ENCODE measurements around the gene SKAP2. TPM values are rescaled to one million over a fixed set of nuclear protein-coding genes. Genes with fewer than 3 reads are reported as not detected.

SKAP2 gene
- total RNA-seq, 1 donor from 2014 or later = 4.8 TPM

DNA sequence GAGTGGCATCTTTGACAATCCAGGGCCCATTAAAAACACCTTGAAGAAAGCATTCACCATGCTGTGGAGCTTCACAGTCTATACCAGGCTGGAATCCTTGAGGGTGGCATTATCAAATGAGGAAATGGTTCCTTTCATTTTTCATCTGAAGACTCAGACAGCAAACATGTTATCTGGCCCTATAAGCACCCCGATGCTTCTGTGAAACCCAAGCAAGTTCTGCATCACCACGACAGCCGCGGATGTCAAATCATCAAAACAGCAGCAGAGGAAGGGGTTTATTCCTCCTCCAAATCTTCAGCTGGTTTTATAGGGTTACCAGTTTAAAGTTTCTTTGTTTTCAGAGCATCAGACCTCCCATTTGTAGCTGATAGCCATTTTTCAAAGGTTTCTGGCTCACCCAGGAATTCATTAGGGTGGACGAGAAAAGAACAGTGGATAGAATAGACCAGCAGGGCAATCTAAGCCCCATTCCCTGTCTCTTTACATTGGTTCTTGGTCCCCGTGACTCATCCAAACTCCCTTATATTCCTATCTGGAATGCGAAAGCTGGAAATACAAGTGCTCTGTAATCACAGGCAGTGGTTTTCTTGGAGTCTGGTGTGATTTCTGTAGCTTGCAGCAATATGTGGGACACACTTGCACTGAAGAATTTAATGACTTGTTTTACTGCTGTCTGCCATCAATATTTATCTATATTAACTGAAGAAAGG lies 217.9 kb downstream of the SKAP2 start:
- TF ChIP-seq, protein P1, sequence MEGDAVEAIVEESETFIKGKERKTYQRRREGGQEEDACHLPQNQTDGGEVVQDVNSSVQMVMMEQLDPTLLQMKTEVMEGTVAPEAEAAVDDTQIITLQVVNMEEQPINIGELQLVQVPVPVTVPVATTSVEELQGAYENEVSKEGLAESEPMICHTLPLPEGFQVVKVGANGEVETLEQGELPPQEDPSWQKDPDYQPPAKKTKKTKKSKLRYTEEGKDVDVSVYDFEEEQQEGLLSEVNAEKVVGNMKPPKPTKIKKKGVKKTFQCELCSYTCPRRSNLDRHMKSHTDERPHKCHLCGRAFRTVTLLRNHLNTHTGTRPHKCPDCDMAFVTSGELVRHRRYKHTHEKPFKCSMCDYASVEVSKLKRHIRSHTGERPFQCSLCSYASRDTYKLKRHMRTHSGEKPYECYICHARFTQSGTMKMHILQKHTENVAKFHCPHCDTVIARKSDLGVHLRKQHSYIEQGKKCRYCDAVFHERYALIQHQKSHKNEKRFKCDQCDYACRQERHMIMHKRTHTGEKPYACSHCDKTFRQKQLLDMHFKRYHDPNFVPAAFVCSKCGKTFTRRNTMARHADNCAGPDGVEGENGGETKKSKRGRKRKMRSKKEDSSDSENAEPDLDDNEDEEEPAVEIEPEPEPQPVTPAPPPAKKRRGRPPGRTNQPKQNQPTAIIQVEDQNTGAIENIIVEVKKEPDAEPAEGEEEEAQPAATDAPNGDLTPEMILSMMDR (IDR thresholded peaks at IDR 0.05) = no peak
- H3K4me3 Mint-ChIP-seq (ENCODE audit: unreplicated experiment) = no peak overlapping the region
- no peaks in the 10 kb centered on the region for H3K4me1 Mint-ChIP-seq (ENCODE audit: low read depth)
- no peak overlapping the region for H3K27ac Mint-ChIP-seq (ENCODE audit: unreplicated experiment)
- no peaks in the 10 kb centered on the region for H3K36me3 Mint-ChIP-seq (ENCODE audit: low read depth)
- DNase-seq (ENCODE audit: low spot score) = no peak
- H3K9me3 Mint-ChIP-seq (ENCODE audit: low read depth) = no peaks in the 10 kb centered on the region
- peaks cover 15% of the 10 kb centered on the region for H3K27me3 Mint-ChIP-seq (ENCODE audit: low read depth)

DNA sequence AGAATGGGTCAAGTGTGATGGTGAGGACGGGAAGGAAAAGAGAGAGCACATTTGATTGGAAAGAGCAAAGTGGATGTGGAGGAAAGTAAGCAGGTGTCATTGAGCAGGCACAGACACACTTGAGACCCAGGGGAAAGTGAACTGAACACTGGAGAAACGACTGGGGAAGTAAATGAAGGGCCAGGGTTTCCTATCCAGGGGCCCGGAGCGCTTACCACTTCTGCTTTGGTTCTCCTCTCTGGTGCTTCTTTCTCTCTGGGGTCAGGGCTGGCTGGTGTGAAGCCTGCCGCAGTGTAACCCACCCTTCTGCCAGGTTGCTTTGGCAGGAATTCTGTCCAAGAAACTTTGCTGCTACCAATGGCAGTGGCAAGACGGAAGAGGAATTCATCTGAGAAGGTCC lies 219.3 kb downstream of the SKAP2 start:
- no peaks in the 10 kb centered on the region for H3K36me3 Mint-ChIP-seq (ENCODE audit: low read depth)
- H3K27me3 Mint-ChIP-seq (ENCODE audit: low read depth) = peaks cover 17% of the 10 kb centered on the region
- no peaks in the 10 kb centered on the region for H3K9me3 Mint-ChIP-seq (ENCODE audit: low read depth)
- no peak overlapping the region for H3K4me3 Mint-ChIP-seq (ENCODE audit: unreplicated experiment)
- TF ChIP-seq, protein P1 (IDR thresholded peaks at IDR 0.05) = no peak
- H3K27ac Mint-ChIP-seq (ENCODE audit: unreplicated experiment) = no peak overlapping the region
- no peak for DNase-seq (ENCODE audit: low spot score)
- H3K4me1 Mint-ChIP-seq (ENCODE audit: low read depth) = no peaks in the 10 kb centered on the region

DNA sequence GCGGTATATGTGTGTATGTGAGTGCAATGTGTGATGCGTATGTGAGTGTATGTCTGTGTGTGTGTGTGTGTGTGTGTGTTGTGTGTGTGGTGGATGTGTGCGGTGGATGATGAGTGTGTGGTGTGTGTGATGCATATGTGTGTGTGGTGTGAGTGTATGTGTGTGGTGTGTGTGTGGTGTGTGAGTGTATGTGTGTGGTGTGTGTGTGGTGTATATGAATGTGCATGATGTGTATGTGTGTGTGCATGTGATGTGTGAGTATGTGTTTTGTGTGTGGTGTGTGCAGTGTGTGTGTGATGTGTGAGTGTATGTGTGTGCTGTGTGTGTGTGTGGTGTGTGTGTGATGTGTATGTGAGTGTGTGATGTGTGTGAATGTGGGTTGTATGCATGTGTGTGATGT lies 222.0 kb downstream of the SKAP2 start:
- DNase-seq (ENCODE audit: low spot score) = no peak
- Mint-ChIP-seq H3K4me1 (ENCODE audit: low read depth) (no peaks in the 10 kb centered on the region), H3K36me3 (ENCODE audit: low read depth) (no peaks in the 10 kb centered on the region), H3K27me3 (ENCODE audit: low read depth) (peaks cover 9% of the 10 kb centered on the region), H3K4me3 (ENCODE audit: unreplicated experiment) (no peak overlapping the region), H3K9me3 (ENCODE audit: low read depth) (no peaks in the 10 kb centered on the region), H3K27ac (ENCODE audit: unreplicated experiment) (no peak overlapping the region)
- TF ChIP-seq, protein P1 (IDR thresholded peaks at IDR 0.05) = no peak

DNA sequence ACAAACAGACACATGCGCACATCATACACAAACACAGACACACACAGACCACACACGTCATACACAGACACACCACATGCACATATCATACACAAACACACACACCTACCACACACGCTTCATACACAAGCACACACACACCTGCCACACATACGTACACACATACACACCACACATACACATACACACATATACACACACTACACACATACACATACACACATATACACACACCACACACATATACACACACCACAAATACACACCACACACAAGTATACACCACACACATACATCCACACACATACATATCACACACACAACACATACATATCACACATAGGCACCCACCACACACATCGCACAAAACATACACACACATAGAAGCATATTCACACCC lies 224.7 kb downstream of the SKAP2 start:
- Mint-ChIP-seq H3K4me3 (ENCODE audit: unreplicated experiment) (no peak overlapping the region), H3K4me1 (ENCODE audit: low read depth) (no peaks in the 10 kb centered on the region)

DNA sequence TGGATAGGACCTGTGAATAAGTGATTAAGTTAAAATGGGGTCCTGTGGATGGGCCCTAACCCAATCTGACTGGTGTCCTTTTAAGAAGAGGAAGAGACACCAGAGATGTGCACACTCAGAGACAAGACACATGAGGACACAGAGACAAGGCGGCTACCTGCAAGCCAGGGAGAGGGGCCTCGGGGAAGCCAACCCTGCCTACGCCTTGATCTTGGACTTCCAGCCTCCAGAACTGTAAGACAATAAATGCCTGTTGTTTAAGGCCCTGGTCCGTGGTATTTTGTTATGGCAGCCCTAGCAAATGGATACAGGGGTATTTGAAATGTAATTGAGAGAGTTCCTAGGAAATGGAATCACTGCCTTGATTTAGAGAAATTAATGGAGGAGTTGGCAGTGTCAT lies 225.3 kb downstream of the SKAP2 start:
- no peak overlapping the region for H3K4me3 Mint-ChIP-seq (ENCODE audit: unreplicated experiment)
- no peak overlapping the region for H3K27ac Mint-ChIP-seq (ENCODE audit: unreplicated experiment)
- H3K9me3 Mint-ChIP-seq (ENCODE audit: low read depth) = no peaks in the 10 kb centered on the region
- DNase-seq (ENCODE audit: low spot score) = no peak
- no peaks in the 10 kb centered on the region for H3K4me1 Mint-ChIP-seq (ENCODE audit: low read depth)
- peaks cover 12% of the 10 kb centered on the region for H3K27me3 Mint-ChIP-seq (ENCODE audit: low read depth)
- TF ChIP-seq, protein P1 (IDR thresholded peaks at IDR 0.05) = no peak
- H3K36me3 Mint-ChIP-seq (ENCODE audit: low read depth) = no peaks in the 10 kb centered on the region

More for the DNA sequence above, 224.7 kb downstream of the SKAP2 start:
- DNase-seq (ENCODE audit: low spot score) = no peak
- peaks cover 8% of the 10 kb centered on the region for H3K27me3 Mint-ChIP-seq (ENCODE audit: low read depth)
- no peaks in the 10 kb centered on the region for H3K9me3 Mint-ChIP-seq (ENCODE audit: low read depth)
- H3K36me3 Mint-ChIP-seq (ENCODE audit: low read depth) = no peaks in the 10 kb centered on the region
- TF ChIP-seq, protein P1 (IDR thresholded peaks at IDR 0.05) = no peak
- no peak overlapping the region for H3K27ac Mint-ChIP-seq (ENCODE audit: unreplicated experiment)

All from chondrocyte (in vitro differentiated cells).